Activated T-helper 1 cell treated with Interleukin-2 at 50 U/mL for 16 hours (primary cell): ENCODE results near the gene OGDHL.
"Not testable (repeated sequence)": the region's sequence is repeated elsewhere in the genome, so short reads cannot be mapped to it uniquely, and the experiment has no call there.

ENCODE experiments used
- DNase-seq: peaks from one replicate; pipeline ENCODE4 v3.0.0-alpha.2; 2020; ENCODE audit warnings: low read depth

Gene OGDHL

DNA sequence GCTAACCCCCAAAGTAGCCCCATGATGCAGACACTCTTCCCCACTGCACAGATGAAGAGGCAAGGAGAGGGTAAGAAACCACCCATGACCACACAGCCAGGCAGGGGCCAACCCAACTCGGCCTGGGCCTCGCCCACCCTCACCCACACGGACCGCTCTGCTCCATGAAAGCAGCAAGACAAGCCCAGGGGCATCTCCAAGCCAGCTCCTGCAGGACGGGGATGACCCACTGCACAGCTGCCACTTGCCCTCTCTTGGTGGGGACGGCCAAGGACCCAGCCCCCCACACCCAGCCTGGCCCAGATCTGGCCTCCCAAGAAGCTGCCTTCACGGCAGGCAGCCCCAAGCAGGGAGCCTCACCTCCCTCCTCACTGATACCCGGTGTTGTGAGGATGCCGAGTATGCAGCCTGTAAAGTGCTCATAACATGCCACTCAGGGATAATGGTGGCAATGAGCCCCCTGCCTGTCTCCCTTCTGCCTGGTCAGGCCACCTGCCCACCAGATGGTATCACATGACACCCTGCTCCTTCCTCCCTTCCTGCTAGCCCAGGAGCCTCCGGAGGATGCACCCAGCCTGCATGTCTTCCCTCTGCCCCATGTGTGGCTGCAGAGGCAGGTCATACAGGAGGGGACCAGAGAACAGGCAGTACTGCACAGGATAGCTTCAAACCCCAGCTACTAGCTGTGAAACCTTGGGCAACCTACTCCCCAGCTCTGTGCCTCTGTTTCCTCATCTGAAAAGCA is 23.3 kb downstream of the OGDHL start:
- DNase-seq = no peak

DNA sequence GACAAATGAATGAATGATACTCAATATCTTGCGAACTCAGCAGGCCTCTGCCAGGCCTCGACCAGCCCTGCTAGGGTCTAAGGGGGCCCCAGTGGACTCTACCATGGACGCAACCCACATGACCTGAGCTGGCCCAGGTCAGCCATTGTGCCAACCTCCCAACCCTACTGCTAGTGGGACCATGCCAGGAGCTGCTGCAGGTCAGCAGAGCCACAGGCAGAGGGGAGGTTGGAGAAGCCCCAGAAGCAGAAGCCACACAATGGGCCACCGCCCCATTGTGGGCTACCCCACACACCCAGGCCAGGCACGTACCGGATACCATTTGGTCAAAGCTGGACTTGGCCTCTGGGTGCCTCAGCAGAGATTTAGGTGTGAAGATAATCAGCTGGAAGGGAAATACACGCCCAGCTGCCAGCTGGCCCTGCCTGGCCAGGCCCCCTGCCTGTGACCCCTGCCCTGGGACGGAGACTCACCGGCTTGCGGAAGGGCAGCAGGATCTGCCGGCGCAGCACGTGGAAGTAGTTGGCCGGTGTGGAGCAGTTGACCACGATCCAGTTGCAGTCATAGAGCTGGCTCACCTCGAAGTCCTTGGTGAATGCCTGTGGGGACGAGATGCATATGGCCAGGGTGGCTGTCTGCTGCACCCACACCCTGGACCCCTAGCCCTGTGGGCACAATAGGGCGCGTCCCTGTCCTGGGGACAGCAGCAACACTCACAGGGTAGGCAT is 24.5 kb downstream of the OGDHL start:
- no peak for DNase-seq

DNA sequence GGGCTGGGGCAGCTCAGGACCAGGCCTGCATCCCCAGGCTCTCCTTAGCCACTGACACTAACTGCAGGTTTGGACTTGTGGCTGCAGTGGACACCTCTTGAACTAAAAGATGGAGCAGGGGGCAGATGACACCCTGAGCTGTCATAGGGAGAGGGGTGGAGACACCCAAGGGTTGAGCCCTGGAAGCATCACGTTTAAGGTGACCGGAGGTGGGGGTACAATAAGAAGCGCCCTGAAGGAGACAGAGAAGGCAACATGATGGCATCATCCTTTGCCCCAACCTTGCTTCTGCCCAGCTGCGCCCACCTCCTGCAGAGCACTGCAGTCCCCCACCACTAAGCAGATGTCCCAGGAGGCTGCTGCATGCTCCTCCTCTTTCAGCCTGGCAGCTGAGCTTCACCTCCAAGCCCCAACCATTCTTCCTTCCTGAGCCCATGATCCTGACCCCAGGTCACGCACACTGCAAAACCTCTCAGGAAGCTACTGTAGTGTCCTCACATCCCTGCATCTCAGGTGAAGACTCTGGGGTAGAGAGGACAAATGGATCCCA is 25.5 kb downstream of the OGDHL start:
- no peak for DNase-seq

DNA sequence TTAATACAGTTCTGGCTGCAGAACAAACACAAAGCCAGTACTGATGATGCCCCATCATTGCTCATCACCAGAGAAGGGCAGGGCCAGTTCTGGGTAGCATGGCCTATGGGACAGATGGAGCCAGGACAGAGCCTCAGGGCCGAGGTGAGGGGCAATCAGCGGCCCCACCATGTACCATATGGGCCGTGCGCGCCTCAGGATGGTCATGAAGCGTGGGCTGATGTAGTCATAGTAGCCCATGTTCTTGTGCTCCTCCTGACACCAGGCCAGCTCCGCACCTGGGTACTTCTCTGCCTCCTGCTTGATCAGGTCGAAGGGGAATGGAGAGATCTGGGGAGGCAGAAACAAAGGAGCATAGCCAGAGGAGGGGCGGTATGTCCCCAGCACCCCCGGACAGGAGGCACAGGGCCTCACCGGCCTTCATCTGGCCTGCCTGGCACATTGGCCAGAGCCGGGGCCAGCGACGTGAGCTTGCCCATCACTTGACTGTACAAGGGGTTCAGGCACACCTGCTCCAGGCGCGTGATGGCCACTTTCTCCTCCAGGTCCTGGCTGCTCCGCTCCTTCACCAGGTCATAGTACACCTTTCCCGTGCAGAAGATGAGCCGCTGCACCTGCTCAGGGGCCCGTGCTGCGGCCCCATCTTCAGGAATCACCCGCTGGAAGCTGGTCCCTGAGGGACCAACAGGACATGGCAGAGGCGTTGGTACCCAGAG is 26.1 kb downstream of the OGDHL start:
- no peak for DNase-seq

DNA sequence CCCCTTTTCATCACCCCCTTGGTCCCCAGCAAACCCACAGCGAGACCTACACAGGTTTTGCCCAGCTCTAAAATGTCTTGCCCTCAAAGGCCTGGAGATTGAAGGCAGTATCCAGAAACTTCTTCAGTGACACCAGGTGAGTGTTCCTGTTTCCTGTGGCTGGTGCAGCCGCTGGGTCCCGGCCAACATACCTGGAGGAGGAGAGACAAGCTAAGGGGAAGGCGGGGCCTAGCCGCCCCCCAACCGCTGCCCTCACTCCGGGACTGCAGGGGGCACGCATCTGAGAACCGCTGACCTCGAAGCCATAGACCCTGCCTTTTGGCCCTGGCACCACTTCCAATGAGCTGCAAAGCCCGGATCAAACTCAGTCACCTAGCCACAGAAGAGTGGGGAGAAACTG is 27.0 kb downstream of the OGDHL start:
- no peak for DNase-seq

DNA sequence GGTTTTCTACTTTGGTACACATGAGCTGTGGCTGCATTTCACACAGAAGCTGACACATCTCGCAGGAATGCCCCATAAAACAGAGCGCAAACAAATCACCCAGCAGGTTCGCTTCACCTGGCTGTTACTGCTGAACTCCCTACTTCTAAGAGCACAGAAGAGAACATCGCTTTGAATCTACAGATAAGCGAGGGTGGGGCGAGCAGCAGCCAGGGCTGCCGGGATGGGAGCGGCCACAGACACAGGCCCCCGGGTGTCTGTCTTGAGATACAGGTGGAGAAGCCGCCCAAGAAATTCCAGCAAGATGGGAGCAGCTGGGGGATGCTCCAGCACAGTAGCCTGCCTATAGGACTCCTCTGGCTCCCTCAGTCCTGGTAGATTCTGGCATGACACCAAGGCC is 27.4 kb downstream of the OGDHL start:
- no peak for DNase-seq

DNA sequence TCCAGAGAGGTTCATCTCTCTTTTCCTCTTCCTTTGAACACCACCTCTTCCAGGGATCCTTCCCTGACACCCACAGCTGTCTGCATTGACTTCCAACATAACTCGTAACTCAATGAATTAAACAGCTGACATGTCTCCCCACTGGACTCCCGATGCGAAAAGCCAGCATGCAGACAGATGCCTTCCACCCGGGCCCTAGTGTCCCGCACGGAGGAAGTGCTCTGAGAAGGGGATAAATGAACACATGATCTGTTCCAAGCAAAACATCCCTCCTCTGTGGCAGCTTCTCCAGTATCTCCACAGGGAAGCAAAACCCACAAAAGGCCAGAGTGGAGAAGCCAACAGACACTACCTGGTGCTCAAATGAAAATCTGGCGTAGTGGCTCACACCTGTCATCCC is 28.3 kb downstream of the OGDHL start:
- DNase-seq = no peak

DNA sequence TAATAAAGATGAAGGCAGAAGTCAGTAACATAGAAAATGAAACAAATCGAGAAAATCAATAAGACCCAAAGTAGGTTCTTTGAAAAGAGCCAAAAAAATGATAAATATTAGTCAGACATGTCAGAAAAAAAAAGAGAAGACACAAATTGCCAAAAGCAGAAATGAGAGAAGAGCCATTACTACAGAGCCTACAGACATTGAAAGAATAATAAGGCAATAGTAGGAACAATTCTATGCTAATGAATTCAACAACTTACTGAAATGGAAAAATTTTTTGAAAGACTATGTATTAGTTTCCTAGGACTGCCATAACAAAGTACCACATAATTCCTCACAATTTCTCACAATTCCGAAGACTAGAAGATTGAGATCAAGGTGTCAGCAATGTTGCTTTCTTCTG is 35.5 kb downstream of the OGDHL start:
- no peak for DNase-seq

DNA sequence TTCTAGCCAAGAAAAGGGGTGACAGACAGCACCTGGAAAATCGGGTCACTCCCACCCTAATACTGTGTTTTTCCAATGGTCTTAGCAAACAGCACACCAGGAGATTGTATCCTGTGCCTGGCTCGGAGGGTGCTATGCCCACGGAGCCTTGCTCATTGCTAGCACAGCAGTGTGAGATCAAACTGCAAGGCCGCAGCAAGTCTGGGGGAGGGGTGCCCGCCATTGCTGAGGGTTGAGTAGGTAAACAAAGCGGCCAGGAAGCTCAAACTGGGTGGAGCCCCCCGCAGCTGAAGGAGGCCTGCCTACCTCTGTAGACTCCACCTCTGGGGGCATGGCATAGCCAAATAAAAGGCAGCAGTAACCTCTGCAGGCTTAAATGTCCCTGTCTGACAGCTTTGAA is 47.0 kb downstream of the OGDHL start:
- DNase-seq = not testable (repeated sequence)

DNA sequence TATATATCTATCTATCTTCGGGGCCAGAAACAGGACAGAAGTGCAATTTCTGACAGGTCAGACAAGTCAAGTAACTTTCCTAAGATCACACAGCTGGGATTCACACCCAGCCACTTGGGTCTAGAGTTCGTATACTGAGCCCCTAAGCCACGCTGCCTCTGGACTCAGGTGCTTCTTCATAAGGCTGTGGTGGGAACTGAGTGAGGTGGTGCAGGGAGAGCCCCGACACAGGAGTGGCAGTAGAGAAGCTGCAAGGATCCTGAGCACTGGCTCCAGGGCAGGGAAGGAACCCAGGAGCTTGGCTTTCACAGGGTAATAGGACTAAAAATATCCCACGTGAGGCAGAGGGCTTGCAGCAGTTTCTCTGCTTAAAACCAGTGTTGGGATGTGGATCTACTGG is 48.9 kb downstream of the OGDHL start:
- no peak for DNase-seq

DNA sequence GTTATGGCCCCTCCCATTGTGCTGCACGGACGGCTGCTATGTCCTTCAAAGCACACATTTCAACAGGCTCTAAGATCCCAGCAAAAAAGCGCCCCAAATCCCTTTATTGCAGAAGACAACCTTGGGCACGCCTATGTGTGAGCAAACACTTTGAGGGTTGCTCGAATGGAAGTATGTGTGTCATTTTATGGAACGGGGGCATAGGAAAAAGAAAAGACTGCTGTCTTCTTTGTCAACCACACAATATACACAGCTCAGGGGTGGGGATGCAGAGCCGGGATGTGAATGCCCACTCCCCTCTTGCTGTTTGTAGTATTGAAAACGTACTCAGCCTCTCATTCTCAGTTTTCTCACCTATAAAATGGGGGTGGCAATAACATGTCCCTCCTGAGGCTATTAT is 50.6 kb downstream of the OGDHL start:
- DNase-seq = no peak

DNA sequence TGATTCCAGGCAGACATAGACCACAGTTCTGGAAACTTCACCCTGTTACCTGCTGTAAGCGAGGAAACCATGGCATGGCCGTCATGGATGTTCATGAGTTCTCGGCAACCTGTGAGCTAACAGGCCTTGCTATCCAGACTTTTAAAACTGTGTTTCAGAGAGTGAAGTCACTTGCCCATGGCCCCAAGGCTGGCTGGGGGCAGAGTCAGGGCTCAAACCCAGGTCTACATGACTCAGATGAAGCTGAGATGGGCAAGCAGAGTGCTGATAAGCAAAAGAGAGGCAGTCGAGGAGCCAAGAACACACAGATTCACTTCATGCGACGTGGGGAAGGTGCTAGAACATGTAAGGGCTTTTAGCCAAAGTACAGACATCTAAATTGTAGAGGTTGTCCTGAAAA is 51.2 kb downstream of the OGDHL start:
- DNase-seq = no peak

DNA sequence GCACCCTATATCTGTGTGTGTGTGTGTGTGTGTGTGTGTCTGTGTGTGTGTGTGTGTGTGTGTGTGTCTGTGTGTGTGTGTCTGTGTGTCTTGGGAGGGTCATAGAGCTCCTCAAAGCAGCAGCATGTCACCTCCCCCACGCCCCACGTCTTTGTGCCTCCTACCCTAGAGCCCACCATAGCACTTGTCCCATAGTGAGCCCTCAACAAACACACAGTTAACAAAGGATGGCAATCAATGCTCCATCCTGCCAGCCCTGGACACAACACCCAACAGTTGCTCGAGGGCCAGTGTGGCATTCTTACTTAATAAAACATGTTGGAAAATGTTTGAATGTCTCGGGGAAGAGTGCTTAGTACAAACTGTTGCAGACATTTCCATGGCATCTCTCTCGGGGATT is 52.2 kb downstream of the OGDHL start:
- no peak for DNase-seq

DNA sequence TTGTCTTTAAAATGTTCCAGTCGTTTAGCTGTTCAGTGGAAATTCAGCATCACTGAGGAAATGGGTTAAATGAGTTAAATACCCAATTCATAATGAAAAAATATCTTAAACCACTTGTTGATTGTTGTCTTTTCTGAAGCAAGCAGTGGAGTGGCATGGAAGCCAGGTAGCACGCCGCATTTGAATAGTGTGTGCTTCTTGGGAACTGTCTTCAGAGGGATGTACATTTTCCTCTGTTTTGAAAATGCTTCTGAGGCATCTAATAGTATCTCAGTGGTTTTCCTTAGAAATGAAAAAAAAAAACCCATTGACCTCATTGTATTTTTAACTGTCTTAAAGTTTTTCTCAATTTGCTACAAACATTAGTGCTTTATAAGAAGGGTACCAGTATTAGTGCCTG is 54.5 kb downstream of the OGDHL start:
- DNase-seq = no peak

DNA sequence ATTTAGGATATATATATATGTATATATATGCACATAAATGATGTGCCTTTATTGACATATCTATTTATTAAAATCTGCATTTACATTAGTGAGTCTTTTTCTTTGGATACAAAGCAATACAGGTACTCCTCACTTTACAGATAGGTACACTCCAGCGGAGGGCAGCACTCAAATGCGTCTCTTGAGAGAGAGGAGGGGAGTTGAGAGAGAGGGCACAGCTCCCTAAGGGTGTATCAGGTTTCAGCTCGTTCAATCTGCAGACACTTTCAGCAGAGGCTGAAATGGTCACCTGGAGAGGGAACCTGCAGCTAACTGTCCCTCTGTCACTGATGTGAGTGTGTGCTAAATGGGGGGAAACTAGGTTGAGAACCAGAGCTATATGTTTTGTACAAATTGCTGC is 61.1 kb downstream of the OGDHL start:
- no peak for DNase-seq

DNA sequence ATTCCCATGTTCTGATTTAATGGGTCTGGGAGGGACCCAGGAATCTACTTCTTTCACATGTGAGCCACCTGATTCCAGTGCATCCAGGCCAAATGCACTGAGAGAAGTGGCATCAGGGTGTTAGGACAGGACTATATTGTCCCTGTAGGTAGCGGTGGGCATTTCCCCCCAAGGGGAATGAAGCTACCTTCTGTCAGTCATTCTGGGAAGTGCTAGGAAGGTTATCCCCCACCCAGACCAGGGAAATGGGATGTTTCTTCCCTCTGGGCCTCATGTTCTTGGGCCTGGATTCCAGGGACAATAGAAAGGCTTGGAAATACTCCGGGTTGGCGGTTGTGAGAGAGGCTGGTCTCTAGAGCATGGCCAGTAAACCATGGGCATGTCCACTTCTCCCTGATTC is 61.9 kb downstream of the OGDHL start:
- no peak for DNase-seq

DNA sequence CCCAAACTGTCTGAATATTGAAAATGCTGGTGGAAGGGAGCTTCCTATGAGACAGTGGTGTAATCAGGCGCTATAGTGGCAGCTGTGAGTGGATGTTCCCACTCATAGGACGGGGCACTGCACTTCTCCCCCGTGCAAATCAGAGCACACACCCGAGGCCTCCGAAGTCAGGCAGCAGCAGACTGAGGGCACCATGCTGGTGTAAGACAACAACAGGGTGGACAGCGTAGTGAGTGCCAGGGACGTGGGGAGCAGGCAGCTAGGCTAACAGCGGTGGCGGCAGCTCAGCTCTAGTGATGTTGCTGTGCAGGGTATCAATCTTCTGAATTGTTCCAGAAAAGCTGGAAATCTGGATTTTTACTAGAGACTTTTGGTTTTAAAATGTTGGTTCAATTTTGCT is 63.4 kb downstream of the OGDHL start:
- no peak for DNase-seq

DNA sequence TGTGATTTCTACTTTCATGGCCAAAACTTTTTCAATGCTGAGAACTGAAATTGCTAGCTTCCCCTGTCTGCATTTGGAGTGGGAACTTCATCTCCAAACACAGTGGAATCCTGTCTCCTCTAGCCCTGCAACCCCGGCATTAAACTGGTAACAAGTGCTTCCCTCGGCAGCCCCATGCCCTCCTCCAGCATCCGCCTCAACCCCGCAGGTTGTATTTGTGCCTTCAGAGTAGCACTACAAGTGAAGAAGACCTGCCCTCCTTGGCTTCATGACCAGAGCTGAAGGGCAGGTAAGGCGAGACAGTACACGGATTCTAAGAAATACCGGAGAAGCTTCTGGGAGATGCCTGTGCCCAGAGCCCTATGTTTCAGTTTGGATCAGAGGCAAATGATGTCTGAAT is 65.8 kb downstream of the OGDHL start:
- no peak for DNase-seq

DNA sequence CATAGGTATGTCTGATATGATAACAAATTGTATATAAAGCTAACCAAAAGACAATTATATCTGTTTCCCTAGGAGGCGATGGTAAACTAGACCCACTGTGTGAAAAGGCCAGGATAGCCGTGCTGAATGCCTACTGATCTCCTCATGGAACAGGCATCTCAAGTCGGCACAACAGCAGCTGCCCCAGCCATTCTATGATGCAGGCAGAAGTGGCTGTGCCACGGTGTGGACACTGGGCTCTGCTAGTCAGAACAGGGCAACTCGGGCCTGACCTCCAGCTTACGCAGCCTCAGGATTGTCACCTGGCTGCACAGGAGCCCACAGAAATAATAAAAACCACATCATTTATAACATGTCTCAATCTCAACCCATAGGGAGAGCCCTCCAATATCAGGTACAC is 67.7 kb downstream of the OGDHL start:
- DNase-seq = no peak

DNA sequence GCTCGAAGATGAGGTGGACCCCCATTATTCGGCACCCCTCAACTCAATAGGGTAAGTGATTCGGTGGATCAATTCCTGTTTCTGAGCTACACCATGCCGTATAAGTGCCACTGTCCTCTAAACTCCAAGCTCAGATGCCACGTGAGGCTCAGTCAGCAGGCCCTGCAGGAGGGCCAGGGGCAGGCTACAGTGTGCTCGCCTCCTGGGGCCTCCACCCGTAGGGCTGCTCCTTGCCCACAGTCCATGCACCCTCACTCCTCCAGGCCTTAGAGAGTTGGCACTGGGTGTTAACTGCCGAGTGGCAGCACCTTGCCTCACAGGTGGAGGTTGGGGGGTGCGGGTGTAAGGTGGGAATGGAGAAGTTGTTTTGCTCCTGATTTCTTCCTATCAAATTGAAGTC is 70.5 kb downstream of the OGDHL start:
- DNase-seq = no peak

DNA sequence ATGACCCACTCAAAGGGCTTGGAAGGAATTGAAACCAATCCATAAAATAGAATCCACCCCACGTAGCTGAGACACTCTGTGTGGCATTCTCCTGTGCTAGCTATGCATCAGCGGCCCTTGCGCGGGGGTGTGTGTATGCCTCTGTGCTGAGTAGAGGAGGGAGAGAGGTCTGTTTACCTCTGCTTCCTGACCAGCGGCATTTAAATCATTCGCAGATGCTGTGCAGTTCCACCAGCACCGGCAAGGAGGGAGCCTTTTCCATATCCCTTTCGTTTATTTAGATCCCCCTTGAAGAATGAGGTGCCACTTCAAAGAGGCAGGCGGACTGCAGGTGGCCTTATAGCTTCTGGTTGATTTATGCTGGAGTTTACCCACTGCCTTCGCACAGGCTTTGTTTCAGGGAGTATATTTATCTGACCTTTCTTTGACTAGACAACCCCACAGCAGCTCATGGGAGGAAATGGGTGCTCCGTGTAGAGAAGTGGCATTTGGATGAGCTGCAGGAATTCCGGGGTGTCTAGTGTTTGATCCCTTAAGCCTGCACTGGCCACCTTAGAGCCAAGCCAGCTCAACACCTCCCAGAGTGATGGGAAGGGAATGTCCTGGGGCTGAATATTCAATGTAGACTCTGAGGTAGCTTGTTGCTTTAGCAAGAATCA is 71.3 kb downstream of the OGDHL start:
- no peak for DNase-seq

DNA sequence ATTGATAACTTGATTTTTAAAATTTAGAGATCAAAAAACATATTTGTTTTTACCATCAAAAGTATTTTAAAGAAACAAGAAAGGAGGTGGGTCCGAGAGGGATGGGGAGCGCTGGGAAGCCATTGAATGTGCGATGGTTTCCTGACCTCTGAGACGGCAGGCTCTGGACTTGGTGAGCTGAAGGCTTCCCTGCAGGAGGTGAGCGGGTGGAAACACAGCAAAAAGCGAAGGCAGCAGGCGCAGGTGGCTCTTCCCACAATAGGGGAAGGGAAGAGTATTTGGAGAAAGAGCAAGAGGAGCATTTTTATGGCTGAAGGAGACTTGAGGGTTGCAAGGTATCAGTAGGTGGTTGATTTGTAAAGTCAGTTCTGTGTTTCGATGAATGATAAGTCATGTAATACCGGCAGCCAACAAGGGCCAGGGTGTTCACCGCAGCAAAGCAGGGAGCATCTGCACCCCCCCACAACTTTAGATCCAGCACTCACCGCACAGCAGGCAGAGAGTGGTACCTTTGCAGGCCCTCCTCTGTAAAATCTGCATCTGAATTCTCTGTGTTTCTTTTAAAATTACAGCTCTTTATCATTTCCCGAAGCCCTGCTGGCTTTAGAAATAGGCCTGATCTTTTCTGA is 72.1 kb downstream of the OGDHL start:
- DNase-seq = no peak
